Endodermal cell (in vitro differentiated cells): ENCODE results near the gene C16orf87. TPM values are rescaled to one million over a fixed set of nuclear protein-coding genes. Genes with fewer than 3 reads are reported as not detected.

Experiments used
- DNase-seq: peaks from one replicate; pipeline ENCODE4 v3.0.0-alpha.2; 2017
- H3K27ac ChIP-seq: 2 replicates; pipeline ENCODE4 v1.5.1; 2013; ENCODE audit warnings: mild to moderate bottlenecking, low read depth, low read length, moderate library complexity
- H3K27me3 ChIP-seq: 2 replicates; pipeline ENCODE4 v1.6.1; 2013; ENCODE audit warnings: mild to moderate bottlenecking, low read length, moderate library complexity; ENCODE audit not compliant: insufficient read depth, control insufficient read depth, poor library complexity, severe bottlenecking
- H3K36me3 ChIP-seq: 2 replicates; pipeline ENCODE4 v1.7.0; 2013; ENCODE audit warnings: mild to moderate bottlenecking, low read length, moderate library complexity; ENCODE audit not compliant: control insufficient read depth, insufficient read depth
- H3K4me1 ChIP-seq: one replicate; pipeline ENCODE4 v1.7.0; 2013; ENCODE audit warnings: low read length; ENCODE audit not compliant: control insufficient read depth, insufficient read depth
- H3K4me3 ChIP-seq: 2 replicates; pipeline ENCODE4 v1.5.1; 2013; ENCODE audit warnings: mild to moderate bottlenecking, low read length, moderate library complexity
- H3K9ac ChIP-seq: 2 replicates; pipeline ENCODE4 v1.6.1; 2013; ENCODE audit warnings: mild to moderate bottlenecking, low read length, moderate library complexity; ENCODE audit not compliant: poor library complexity, severe bottlenecking; ENCODE audit errors: extremely low read depth
- H3K9me3 ChIP-seq: 2 replicates; pipeline ENCODE4 v1.6.1; 2013; ENCODE audit warnings: mild to moderate bottlenecking, low read length, moderate library complexity; ENCODE audit not compliant: control insufficient read depth
- H3K27ac Mint-ChIP-seq: 2 replicates; pipeline ENCODE4 v1.8.0; 2020; ENCODE audit warnings: mixed read lengths
- H3K27me3 Mint-ChIP-seq: 2 replicates; pipeline ENCODE4 v1.8.0; 2021; ENCODE audit warnings: mild to moderate bottlenecking, mixed read lengths; ENCODE audit not compliant: insufficient read depth
- H3K36me3 Mint-ChIP-seq: 2 replicates; pipeline ENCODE4 v1.8.0; 2020; ENCODE audit warnings: low read depth, mixed read lengths
- H3K4me1 Mint-ChIP-seq: 2 replicates; pipeline ENCODE4 v1.8.0; 2020; ENCODE audit warnings: mixed read lengths
- H3K4me3 Mint-ChIP-seq: 2 replicates; pipeline ENCODE4 v1.8.0; 2020; ENCODE audit warnings: mild to moderate bottlenecking, moderate library complexity, mixed read lengths
- H3K9me3 Mint-ChIP-seq: 2 replicates; pipeline ENCODE4 v1.8.0; 2020; ENCODE audit warnings: mild to moderate bottlenecking, mixed read lengths
- CTCF ChIP-seq: fragments of 200-600 bp; sonication (generic); conservative IDR thresholded peaks from 2 replicates; pipeline ENCODE4 v1.5.0; 2021; ENCODE audit warnings: antibody characterized with exemption, mild to moderate bottlenecking
- WGBS, 2 experiments: methylation state at CpG; one replicate each; pipeline versions ENCODE4 v1.1.5 to v1.1.7; 2013; ENCODE audit warnings: missing lambda C conversion rate in 2 of 2, mixed read lengths in 1 of 2; ENCODE audit not compliant: insufficient coverage in 1 of 2, insufficient read length in 1 of 2; 5-methylcytosine and 5-hydroxymethylcytosine counted together
- total RNA-seq, 2 donors: library from RNA; stranded (reverse); fragmentation: NEBNext Ultra II Directional in 1 of 2; extraction: Animal tissue kit (Norgen Biotek cat#: 25700) in 1 of 2; gene quantifications; 2 replicates in 1 of 2; 3 replicates in 1 of 2; pipeline ENCODE4 v1.2.1, GENCODE V29; 2021

Gene C16orf87
- total RNA-seq, 2 donors from 2014 or later: 20.6 to 22.7 TPM

- H3K9ac ChIP-seq: no peak overlapping the region
- Mint-ChIP-seq H3K9me3 (no peaks in the 10 kb centered on the region), H3K36me3 (no peaks in the 10 kb centered on the region), H3K4me1 (peaks cover 30% of the 10 kb centered on the region), H3K27me3 (no peaks in the 10 kb centered on the region), H3K4me3 (no peak overlapping the region), H3K27ac (no peak overlapping the region)
- H3K4me1 ChIP-seq: peaks cover 14% of the 10 kb centered on the region
- TF ChIP-seq CTCF: no peak
- H3K36me3 ChIP-seq: no peaks in the 10 kb centered on the region
- no peaks in the 10 kb centered on the region for H3K27me3 ChIP-seq
- DNase-seq: no peak
- H3K4me3 ChIP-seq: no peak overlapping the region
- no peaks in the 10 kb centered on the region for H3K9me3 ChIP-seq
- H3K27ac ChIP-seq: no peak overlapping the region
- 94 to 97% methylated on average over 6 to 11 of the region's 11 CpGs for WGBS, 2 experiments
Observed at GRCh38 chr16:46756772-46757171, 74.2 kb downstream of the C16orf87 start.

GRCh38 chr16:46753015-46753414 is 78.0 kb downstream of the C16orf87 start:
- Mint-ChIP-seq H3K4me3 (no peak overlapping the region), H3K27ac (no peak overlapping the region), H3K9me3 (no peaks in the 10 kb centered on the region), H3K36me3 (no peaks in the 10 kb centered on the region), H3K27me3 (no peaks in the 10 kb centered on the region), H3K4me1 (peaks cover 28% of the 10 kb centered on the region)
- H3K9ac ChIP-seq: no peak overlapping the region
- WGBS, 2 experiments: 90% methylated on average over 5 of the region's 5 CpGs; no CpG with 5 or more reads in 1 of the 2 experiments
- DNase-seq: no peak
- no peaks in the 10 kb centered on the region for H3K36me3 ChIP-seq
- H3K4me3 ChIP-seq: no peak overlapping the region
- no peak for TF ChIP-seq CTCF
- H3K9me3 ChIP-seq: no peaks in the 10 kb centered on the region
- no peaks in the 10 kb centered on the region for H3K27me3 ChIP-seq
- H3K27ac ChIP-seq: no peak overlapping the region
- H3K4me1 ChIP-seq: peaks cover 14% of the 10 kb centered on the region

GRCh38 chr16:46751381-46751780 is 79.6 kb downstream of the C16orf87 start:
- peaks cover 4% of the 10 kb centered on the region for H3K4me1 ChIP-seq
- no peak overlapping the region for H3K9ac ChIP-seq
- Mint-ChIP-seq H3K9me3 (no peaks in the 10 kb centered on the region), H3K4me3 (no peak overlapping the region), H3K4me1 (peaks cover 24% of the 10 kb centered on the region), H3K27ac (no peak overlapping the region), H3K27me3 (no peaks in the 10 kb centered on the region), H3K36me3 (no peaks in the 10 kb centered on the region)
- no peak overlapping the region for H3K4me3 ChIP-seq
- no peaks in the 10 kb centered on the region for H3K36me3 ChIP-seq
- no peak overlapping the region for H3K27ac ChIP-seq
- 90 to 94% methylated on average over 5 to 7 of the region's 7 CpGs for WGBS, 2 experiments
- H3K27me3 ChIP-seq: no peaks in the 10 kb centered on the region
- H3K9me3 ChIP-seq: no peaks in the 10 kb centered on the region
- DNase-seq: no peak
- no peak for TF ChIP-seq CTCF
